HPDE6-E6E7 (cell line): ENCODE measurements around the gene MBTPS1.
A peak's percentile ranks its signal among the peaks of the same experiment; 100 is the strongest.

ENCODE experiments used
- DNase-seq: peaks from one replicate; pipeline ENCODE4 v3.0.0; 2011; ENCODE audit warnings: missing footprints; ENCODE audit errors: extremely low spot score

Gene MBTPS1

GRCh38 chr16:84116720-84117493 is at the start of gene MBTPS1:
TSS of gene MBTPS1 (minus strand) at chr16:84116942. CDS start at chr16:84101783, 15,159 bp downstream.
- DNase-seq = peak; percentile 99

DNA sequence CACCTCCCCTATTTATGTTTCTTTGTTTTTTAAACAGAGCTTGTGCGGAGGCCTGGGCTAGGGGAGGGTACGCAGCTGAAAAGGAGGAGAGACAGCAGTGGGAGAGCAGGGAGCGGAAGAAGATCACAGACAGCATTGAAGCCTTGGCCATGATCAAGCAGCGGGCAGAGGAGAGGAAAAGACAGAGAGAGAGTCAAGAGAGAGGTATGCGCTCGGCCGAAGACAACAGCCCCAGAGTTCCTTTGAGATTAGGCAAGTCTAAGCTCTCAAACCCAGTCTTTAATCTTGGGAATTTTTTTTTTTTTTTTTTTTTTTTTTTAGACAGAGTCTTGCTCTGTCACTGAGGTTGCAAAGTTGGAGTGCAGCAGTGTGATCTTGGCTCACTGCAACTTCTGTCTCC is 49.0 kb upstream of the MBTPS1 start:
- DNase-seq = no peak

GRCh38 chr16:84161801-84162200 is 45.1 kb upstream of the MBTPS1 start:
- DNase-seq = no peak

DNA sequence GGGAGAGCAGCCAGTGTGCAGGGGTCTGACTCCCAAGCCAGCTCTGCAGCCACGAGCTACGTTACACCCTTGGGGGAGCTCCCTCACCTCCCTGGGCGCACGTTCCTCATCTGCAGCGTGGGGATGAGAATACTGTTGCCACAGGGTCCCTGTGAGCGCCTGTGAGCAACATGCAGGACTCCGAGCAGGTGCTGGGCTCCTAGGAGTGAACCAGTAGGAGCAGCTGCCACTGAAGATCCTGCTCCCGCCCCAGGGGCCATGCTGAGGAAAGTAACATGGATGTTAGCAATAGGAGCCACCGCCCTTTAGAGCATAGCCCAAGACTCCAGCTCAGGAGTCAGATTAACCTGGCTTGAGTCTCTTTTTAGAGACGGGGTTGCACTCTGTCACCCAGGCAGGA is 44.3 kb upstream of the MBTPS1 start:
- no peak for DNase-seq

- no peak for DNase-seq
Observed at GRCh38 chr16:84159800-84160199, 43.1 kb upstream of the MBTPS1 start.

DNA sequence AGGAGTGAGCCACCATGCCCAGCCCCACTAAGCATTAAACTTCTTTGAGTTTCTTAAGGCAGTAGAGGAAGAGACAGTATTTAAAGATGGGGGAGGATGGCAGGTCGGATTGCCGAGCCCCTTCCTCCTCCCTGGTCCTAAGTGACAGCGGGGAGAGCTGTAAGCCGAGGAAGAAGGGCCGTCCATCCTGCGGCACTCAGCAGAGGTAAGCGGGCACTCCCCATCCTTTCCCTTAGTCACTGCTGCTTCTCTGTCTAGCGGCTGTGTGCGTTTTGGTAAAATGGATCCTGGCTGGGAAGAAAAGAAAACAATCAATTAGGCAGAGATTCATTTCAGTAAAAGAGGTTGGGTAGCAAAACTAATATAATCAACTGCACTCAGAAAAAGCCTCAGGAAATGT is 42.3 kb upstream of the MBTPS1 start:
- no peak for DNase-seq

- DNase-seq = no peak
Observed at GRCh38 chr16:84156342-84156784, 39.6 kb upstream of the MBTPS1 start.

GRCh38 chr16:84155771-84156170 is 39.0 kb upstream of the MBTPS1 start:
- DNase-seq = no peak

GRCh38 chr16:84155226-84155625 is 38.5 kb upstream of the MBTPS1 start:
- DNase-seq = no peak

DNA sequence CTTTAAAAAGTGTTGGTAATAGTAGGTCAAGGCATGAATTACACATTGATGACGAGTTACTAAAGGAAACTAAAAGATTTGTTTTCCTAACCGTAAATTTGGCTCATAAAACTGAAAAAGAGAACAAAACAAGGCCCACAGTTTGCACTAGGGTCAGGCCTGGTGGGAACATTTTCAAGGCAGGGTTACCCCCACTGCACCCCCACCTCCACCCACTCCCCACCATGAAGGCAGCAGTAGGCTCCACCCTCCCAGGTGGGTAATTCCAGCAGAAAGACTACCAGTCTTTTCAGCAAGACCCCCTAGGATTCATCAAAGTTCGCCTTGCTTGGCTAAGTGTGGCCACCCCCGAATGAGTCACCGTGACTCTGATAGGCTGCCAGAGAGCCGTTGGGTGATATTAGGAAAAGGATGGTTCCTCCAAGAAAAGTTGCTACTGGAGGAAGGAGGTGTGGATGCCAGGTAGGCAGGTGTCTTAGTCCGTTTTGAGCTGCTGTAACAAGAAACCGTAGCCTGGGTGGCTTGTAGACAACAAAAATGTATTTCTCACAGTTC is 37.0 kb upstream of the MBTPS1 start:
- DNase-seq = no peak

GRCh38 chr16:84150926-84151325 is 34.2 kb upstream of the MBTPS1 start:
- DNase-seq = no peak

- peak; percentile 98 for DNase-seq
Observed at GRCh38 chr16:84144859-84145639, 28.3 kb upstream of the MBTPS1 start, which contains the start of the genes DNAAF1 and HSDL1. TSS of gene DNAAF1 (plus strand) at chr16:84145308. CDS start at chr16:84145441, 133 bp downstream. TSS of gene HSDL1 (minus strand) at chr16:84145177. CDS start at chr16:84131321, 13,856 bp downstream.

DNA sequence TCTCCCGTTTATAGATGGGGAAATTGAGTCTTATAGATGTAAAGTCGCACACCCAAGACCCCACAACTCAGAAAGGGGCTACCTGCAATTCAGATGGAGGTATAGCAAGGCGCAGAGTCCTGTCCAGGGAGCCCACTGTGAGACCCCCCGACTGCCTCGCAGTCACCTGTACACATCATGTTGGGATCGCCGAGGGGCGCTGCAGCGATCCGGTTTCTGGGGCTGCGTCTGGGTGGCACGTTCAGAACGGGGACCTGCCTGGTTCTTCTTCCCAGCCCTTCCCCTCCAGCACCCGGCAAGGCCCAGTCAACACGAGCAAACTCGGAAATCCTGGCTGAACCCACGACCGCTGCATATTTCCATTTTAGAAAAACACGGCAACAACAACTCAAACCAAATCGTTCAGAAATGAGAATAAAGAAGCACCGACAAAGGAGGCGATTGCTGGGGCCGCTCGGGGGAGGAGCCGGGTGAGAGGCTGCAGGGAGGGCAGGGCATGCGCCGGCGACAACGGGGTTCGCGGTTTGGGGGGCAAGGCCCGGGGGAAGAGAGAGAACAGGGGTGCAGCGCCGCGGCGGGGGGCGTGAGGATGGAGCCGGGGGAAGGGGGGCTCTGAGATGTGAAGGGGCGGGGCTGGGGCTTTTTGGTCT is 27.6 kb upstream of the MBTPS1 start:
- DNase-seq = no peak

- DNase-seq = no peak
Observed at GRCh38 chr16:84143784-84144199, 27.1 kb upstream of the MBTPS1 start.

- DNase-seq = no peak
Observed at GRCh38 chr16:84143081-84143480, 26.3 kb upstream of the MBTPS1 start.

DNA sequence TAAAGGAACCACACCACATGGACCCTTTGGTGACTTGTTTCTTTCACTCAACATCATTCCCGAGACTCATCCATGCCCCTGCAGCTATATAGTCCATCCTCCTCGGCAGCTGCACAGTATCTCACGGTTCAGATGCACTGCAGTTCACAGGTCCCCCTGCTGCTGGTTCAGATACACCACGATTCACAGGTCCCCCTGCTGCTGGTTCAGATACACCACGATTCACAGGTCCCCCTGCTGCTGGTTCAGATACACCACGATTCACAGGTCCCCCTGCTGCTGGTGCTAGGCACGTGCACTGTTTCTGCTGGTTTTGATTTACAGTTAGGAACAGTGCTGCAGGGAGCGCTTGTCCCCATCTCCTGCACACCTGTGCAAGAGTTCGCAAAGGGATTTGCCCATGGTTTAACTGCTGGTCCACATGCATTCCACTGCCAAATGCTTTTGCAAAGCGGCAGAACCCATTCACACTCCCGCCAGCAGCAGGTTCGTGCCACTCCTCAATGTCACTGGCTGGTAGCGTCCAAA is 24.5 kb upstream of the MBTPS1 start:
- no peak for DNase-seq

GRCh38 chr16:84139628-84140258 is 23.0 kb upstream of the MBTPS1 start:
- DNase-seq = no peak

DNA sequence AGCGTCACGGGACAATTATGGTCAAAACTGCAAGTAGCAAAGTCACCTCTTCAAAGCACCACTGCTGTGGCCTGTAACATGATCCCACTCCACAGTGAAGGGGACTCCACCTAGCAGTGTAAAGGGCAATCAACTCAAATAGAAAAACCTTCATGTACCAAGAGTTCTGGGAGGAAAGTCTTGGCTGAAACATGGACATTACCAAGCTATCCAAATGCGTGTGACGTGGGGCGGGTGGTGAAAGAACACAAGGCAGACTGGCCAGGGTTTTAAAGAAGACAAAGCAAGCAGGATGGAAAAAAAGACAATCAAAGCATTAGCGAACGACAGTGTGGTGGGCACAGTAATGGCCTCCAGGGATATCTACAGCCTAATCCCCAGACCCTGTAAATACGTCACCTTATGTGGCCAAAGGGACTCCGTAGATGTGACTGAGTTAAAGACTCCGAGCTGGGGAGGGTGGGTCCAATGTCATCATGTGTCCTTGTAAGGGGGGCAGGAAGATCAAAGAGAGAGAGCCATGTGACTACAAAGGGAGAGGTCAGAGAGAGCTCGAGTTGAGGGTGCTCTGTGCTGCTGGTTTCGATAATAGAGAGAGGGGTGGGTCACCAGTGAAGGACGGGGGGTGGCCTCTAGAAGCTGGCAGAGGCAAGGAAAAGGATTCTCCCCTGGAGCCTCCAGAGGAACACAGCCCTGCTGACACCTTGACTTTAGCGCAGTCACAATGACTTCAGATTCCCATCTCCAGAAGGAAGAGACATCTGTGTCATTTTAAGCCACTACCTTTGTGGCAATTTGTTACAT is 22.3 kb upstream of the MBTPS1 start:
- DNase-seq = no peak

GRCh38 chr16:84138500-84138823 is 21.7 kb upstream of the MBTPS1 start:
- DNase-seq = no peak

GRCh38 chr16:84137769-84138357 is 21.1 kb upstream of the MBTPS1 start:
- no peak for DNase-seq
